GM23248 (cell line): ENCODE data around the gene ADGRA3. TPM values are rescaled to one million over a fixed set of nuclear protein-coding genes. Genes with fewer than 3 reads are reported as not detected.

Experiments used
- DNase-seq: peaks from one replicate; pipeline ENCODE4 v3.0.0-alpha.2; 2015
- H2AFZ ChIP-seq: fragments of 200-600 bp; sonication (generic); 2 replicates; pipeline ENCODE4 v1.6.1; 2016; ENCODE audit warnings: antibody characterized with exemption
- H3F3A ChIP-seq: fragments of 200-600 bp; sonication (generic); 2 replicates; pipeline ENCODE4 v1.6.1; 2016; ENCODE audit warnings: mild to moderate bottlenecking, antibody characterized with exemption, mixed run types; ENCODE audit not compliant: insufficient read depth
- H3K27ac ChIP-seq: fragments of 200-600 bp; sonication (generic); 2 replicates; pipeline ENCODE4 v1.5.1; 2016; ENCODE audit warnings: mild to moderate bottlenecking
- H3K27me3 ChIP-seq: fragments of 200-600 bp; sonication (generic); replicated peaks from 2 replicates; pipeline ENCODE4 v1.6.1; 2016; ENCODE audit warnings: mild to moderate bottlenecking; ENCODE audit not compliant: insufficient read depth
- H3K36me3 ChIP-seq: fragments of 200-600 bp; sonication (generic); 2 replicates; pipeline ENCODE4 v1.6.1; 2016; ENCODE audit warnings: low read depth, mild to moderate bottlenecking
- H3K4me1 ChIP-seq: fragments of 200-600 bp; sonication (generic); 2 replicates; pipeline ENCODE4 v1.6.1; 2016; ENCODE audit warnings: mild to moderate bottlenecking; ENCODE audit not compliant: insufficient read depth
- H3K4me2 ChIP-seq: fragments of 200-600 bp; sonication (generic); one replicate; pipeline ENCODE4 v1.6.1; 2016; ENCODE audit warnings: mild to moderate bottlenecking; ENCODE audit not compliant: unreplicated experiment
- H3K4me3 ChIP-seq: fragments of 200-600 bp; sonication (generic); 2 replicates; pipeline ENCODE4 v1.5.1; 2016; ENCODE audit warnings: mild to moderate bottlenecking
- H3K79me2 ChIP-seq: fragments of 200-600 bp; sonication (generic); 2 replicates; pipeline ENCODE4 v1.6.1; 2016; ENCODE audit warnings: mild to moderate bottlenecking; ENCODE audit not compliant: insufficient read depth
- H3K9ac ChIP-seq: fragments of 200-600 bp; sonication (generic); 2 replicates; pipeline ENCODE4 v1.6.1; 2016; ENCODE audit warnings: mild to moderate bottlenecking
- H3K9me2 ChIP-seq: fragments of 200-600 bp; sonication (generic); 2 replicates; pipeline ENCODE4 v1.6.1; 2016; ENCODE audit warnings: mixed run types, mild to moderate bottlenecking, moderate library complexity; ENCODE audit not compliant: insufficient read depth
- H3K9me3 ChIP-seq: fragments of 200-600 bp; sonication (generic); one replicate; pipeline ENCODE4 v1.6.1; 2017; ENCODE audit warnings: low read depth
- H4K20me1 ChIP-seq: fragments of 200-600 bp; sonication (generic); 2 replicates; pipeline ENCODE4 v1.6.0; 2016; ENCODE audit not compliant: insufficient read depth
- EZH2 ChIP-seq: fragments of 200-600 bp; sonication (generic); IDR thresholded peaks from 2 replicates; pipeline ENCODE4 v1.6.1; 2018; ENCODE audit warnings: antibody characterized with exemption, mild to moderate bottlenecking; ENCODE audit not compliant: insufficient read depth, poor library complexity, severe bottlenecking
- EZH2phosphoT487 ChIP-seq: fragments of 200-600 bp; sonication (generic); IDR thresholded peaks from 2 replicates; pipeline ENCODE4 v1.6.1; 2018; ENCODE audit warnings: antibody characterized with exemption, moderate library complexity, mild to moderate bottlenecking, low read depth; ENCODE audit not compliant: insufficient read depth
- WGBS, 2 experiments: methylation state at CpG; one replicate each; pipeline ENCODE4 v1.1.6; 2015 to 2017; ENCODE audit warnings: low lambda C conversion rate in 2 of 2, low coverage in 1 of 2; ENCODE audit errors: missing lambda C conversion rate in 2 of 2; 5-methylcytosine and 5-hydroxymethylcytosine counted together
- in situ Hi-C: fragments of 300-500 bp; cut with MboI; formaldehyde crosslinking; loops from 2 replicates; pipeline ENCODE4 v1.15.0; 2020
- polyA plus RNA-seq: library from polyadenylated mRNA; unstranded; fragments of >200 nt; fragmentation: Nextera tagmentation; extraction: Ambion mirVana; gene quantifications from 2 replicates; pipeline ENCODE4 v1.2.1, GENCODE V29; 2016
- total RNA-seq: library from RNA; depleted of rRNA; stranded (reverse); fragments of >200 nt; shearing (Covaris generic); gene quantifications from 2 replicates; pipeline ENCODE4 v1.2.3, GENCODE V29; 2014

ADGRA3 gene
- total and polyA plus RNA-seq, 2 experiments from 2014 or later = 1.1 to 7.8 TPM

- TF ChIP-seq EZH2phosphoT487 (no peak), EZH2 (no peak)
- no peaks in the 10 kb centered on the region for H3K4me1 ChIP-seq
- no peak overlapping the region for H3K4me3 ChIP-seq
- in situ Hi-C loops = no loop called here
- H3K4me2 ChIP-seq = no peak overlapping the region
- H2AFZ ChIP-seq = no peak overlapping the region
- no peaks in the 10 kb centered on the region for H3K9me3 ChIP-seq
- WGBS, 2 experiments = 0 to 5% methylated on average over 1 of the region's 1 CpG
- H3K27ac ChIP-seq = no peak overlapping the region
- H3K9me2 ChIP-seq = no peaks in the 10 kb centered on the region
- H3K79me2 ChIP-seq = no peaks in the 10 kb centered on the region
- no peaks in the 10 kb centered on the region for H4K20me1 ChIP-seq
- no peaks in the 10 kb centered on the region for H3F3A ChIP-seq
- no peaks in the 10 kb centered on the region for H3K36me3 ChIP-seq
- no peak for DNase-seq
- H3K9ac ChIP-seq = no peak overlapping the region
- no peaks in the 10 kb centered on the region for H3K27me3 ChIP-seq
Observed at GRCh38 chr4:22534374-22534773, 18.5 kb upstream of the ADGRA3 start.

GRCh38 chr4:22532896-22533295 lies 17.0 kb upstream of the ADGRA3 start:
- no peak for DNase-seq
- Histone ChIP-seq H2AFZ (no peak overlapping the region), H3K27ac (no peak overlapping the region), H4K20me1 (no peaks in the 10 kb centered on the region), H3K9ac (no peak overlapping the region), H3K4me1 (no peaks in the 10 kb centered on the region), H3K36me3 (no peaks in the 10 kb centered on the region), H3F3A (no peaks in the 10 kb centered on the region), H3K9me2 (no peaks in the 10 kb centered on the region), H3K4me3 (no peak overlapping the region), H3K79me2 (no peaks in the 10 kb centered on the region), H3K27me3 (no peaks in the 10 kb centered on the region), H3K4me2 (no peak overlapping the region), H3K9me3 (no peaks in the 10 kb centered on the region)
- TF ChIP-seq EZH2 = no peak
- no peak for TF ChIP-seq EZH2phosphoT487
- 21% methylated on average over 1 of the region's 1 CpG for WGBS, 2 experiments
- in situ Hi-C loops = no loop called here

DNA sequence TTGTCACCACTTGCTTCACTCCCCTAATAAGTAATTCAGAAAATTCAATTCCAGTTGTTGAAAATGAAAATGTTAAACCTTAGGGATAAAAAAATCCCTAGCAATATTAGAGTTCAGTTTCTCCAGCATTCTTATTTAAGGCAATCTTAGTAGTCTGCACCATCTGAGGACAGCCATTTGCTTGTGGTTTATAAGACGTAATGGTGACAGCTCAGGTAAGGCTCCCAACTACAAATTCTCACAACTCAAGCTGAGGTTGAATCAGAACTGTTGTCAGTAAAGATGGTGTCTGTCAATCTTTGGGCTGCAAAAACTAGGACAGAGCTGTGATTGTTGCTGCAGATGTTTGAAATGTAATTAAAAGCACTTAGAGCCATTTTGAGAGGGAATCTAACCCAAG lies 16.3 kb upstream of the ADGRA3 start:
- H3F3A ChIP-seq = no peaks in the 10 kb centered on the region
- no peaks in the 10 kb centered on the region for H3K27me3 ChIP-seq
- no peaks in the 10 kb centered on the region for H3K9me3 ChIP-seq
- H3K79me2 ChIP-seq = no peaks in the 10 kb centered on the region
- no peak overlapping the region for H3K4me2 ChIP-seq
- H3K4me1 ChIP-seq = no peaks in the 10 kb centered on the region
- H3K36me3 ChIP-seq = no peaks in the 10 kb centered on the region
- no peaks in the 10 kb centered on the region for H4K20me1 ChIP-seq
- no peak overlapping the region for H3K9ac ChIP-seq
- TF ChIP-seq EZH2 = no peak
- no peak for TF ChIP-seq EZH2phosphoT487
- no peak overlapping the region for H3K4me3 ChIP-seq
- WGBS, 2 experiments = 31 to 32% methylated on average over 1 of the region's 1 CpG
- H2AFZ ChIP-seq = no peak overlapping the region
- H3K27ac ChIP-seq = no peak overlapping the region
- H3K9me2 ChIP-seq = no peaks in the 10 kb centered on the region
- in situ Hi-C loops = no loop called here
- no peak for DNase-seq

GRCh38 chr4:22531311-22532019 lies 15.6 kb upstream of the ADGRA3 start:
- in situ Hi-C loops = no loop called here
- Histone ChIP-seq H3K27ac (no peak overlapping the region), H3K9me2 (no peaks in the 10 kb centered on the region), H3K4me2 (no peak overlapping the region), H3K9ac (no peak overlapping the region), H3K36me3 (no peaks in the 10 kb centered on the region), H2AFZ (no peak overlapping the region), H3K79me2 (no peaks in the 10 kb centered on the region), H4K20me1 (no peaks in the 10 kb centered on the region), H3K4me3 (no peak overlapping the region), H3F3A (no peaks in the 10 kb centered on the region), H3K27me3 (no peaks in the 10 kb centered on the region), H3K4me1 (no peaks in the 10 kb centered on the region), H3K9me3 (no peaks in the 10 kb centered on the region)
- peak; percentile 37 for DNase-seq
- 2 to 3% methylated on average over 4 of the region's 4 CpGs for WGBS, 2 experiments
- TF ChIP-seq EZH2phosphoT487 (no peak), EZH2 (no peak)

GRCh38 chr4:22524895-22525294 lies 9.0 kb upstream of the ADGRA3 start:
- no peak overlapping the region for H3K27ac ChIP-seq
- H3K4me3 ChIP-seq = no peak overlapping the region
- H3K9me2 ChIP-seq = no peaks in the 10 kb centered on the region
- no peaks in the 10 kb centered on the region for H3F3A ChIP-seq
- no peak for DNase-seq
- H3K36me3 ChIP-seq = no peaks in the 10 kb centered on the region
- in situ Hi-C loops = no loop called here
- no peaks in the 10 kb centered on the region for H3K79me2 ChIP-seq
- H4K20me1 ChIP-seq = no peaks in the 10 kb centered on the region
- no peak for TF ChIP-seq EZH2phosphoT487
- no peak for TF ChIP-seq EZH2
- no peak overlapping the region for H2AFZ ChIP-seq
- no peaks in the 10 kb centered on the region for H3K4me1 ChIP-seq
- no peaks in the 10 kb centered on the region for H3K27me3 ChIP-seq
- 59 to 68% methylated on average over 3 of the region's 3 CpGs for WGBS, 2 experiments
- no peak overlapping the region for H3K4me2 ChIP-seq
- no peaks in the 10 kb centered on the region for H3K9me3 ChIP-seq
- no peak overlapping the region for H3K9ac ChIP-seq
